HG03280 (cell line): ENCODE results near the gene LMOD1.
"Not testable (repeated sequence)": the region's sequence is repeated elsewhere in the genome, so short reads cannot be mapped to it uniquely, and the experiment has no call there.

ENCODE experiments used
- ATAC-seq: cut with Tn5 transposase; IDR thresholded peaks from one replicate; pipeline ENCODE4 v1.9.1; 2021; ENCODE audit warnings: mild to moderate bottlenecking, moderate library complexity; ENCODE audit not compliant: unreplicated experiment

LMOD1 gene

DNA sequence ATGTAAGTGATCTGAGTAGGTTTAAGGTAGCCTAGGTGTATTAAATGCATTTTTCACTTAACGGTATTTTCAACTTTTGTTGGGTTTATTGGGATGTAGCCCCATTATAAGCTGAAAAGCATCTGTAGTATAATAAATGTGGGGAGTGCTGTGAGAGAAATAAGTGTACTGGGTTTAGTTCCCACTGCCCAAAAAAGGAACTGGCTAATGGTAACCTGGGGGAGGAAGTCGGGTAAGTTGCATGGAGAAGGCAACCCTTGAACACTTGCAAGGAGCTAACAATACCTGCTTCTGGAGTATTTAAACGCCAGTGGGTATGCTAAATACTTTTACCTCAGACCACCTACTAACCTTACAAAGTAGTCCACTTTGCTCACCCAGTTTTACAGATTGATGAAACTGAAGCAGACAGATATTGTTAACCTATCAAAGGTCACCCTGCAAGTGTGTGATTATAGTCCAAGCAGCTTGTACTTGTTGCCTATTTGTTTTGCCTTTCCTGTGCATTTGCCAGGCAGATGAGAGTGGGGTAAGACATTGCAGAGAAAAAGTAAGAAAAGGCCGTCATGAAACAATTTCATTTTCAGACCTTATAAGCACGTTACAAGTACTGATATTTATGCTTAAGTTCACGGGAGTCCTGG lies 65.3 kb downstream of the LMOD1 start:
- no peak for ATAC-seq

DNA sequence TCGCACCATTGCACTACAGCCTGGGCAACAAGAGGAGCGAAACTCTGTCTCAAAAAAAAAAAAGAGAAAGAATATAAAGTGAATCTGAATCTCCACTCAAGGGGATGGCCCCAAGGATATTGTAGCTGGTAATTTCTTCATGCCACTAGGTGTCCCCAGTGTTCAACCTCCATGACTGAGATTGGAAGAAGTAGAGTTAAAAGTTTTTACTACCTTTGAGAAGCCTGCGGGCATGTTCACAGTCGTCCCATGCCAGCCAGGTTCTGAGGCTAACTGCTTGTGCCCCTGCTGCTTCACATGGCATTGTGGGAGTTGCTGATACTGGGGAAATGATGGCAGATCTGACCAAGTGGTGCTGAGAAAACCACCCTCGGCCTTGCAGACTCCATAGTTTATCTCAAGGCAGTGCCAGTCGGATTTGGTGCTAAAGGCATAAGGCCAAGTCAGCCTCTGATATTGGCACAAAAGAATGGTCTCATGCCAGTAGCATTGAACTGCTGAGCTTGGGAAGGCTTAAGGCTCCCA lies 68.4 kb downstream of the LMOD1 start:
- no peak for ATAC-seq

DNA sequence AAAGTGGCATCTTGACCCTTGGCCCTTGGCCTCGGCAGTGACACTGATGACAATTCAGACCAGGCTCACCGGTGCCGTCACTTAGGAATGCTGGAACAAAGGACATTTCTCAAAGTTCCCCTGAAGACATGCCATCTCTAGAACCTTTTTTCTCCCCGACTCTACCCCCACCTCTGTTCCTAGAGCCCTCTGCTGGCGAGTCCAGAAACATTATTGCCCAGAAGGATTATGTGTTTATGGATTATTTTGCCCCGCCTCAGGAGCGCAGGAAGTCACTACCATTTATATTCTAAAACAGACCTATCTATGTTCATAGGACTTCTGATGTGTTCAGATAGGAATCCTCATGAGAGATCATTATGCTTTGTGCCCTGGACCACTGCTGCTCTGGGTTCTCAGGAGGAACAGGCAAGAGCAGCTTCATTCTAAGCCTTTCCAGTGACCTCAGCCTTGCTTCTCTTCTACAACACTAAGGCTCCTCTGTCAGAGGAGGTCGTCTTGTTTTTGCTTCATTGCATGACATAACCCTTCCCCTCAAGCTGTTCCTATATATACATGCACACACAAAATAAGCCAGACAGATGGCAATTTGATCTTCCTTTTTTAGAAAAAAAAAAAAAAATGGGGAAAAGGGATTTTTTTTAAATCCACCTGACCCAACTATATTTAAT lies 70.1 kb downstream of the LMOD1 start:
- ATAC-seq = no peak

DNA sequence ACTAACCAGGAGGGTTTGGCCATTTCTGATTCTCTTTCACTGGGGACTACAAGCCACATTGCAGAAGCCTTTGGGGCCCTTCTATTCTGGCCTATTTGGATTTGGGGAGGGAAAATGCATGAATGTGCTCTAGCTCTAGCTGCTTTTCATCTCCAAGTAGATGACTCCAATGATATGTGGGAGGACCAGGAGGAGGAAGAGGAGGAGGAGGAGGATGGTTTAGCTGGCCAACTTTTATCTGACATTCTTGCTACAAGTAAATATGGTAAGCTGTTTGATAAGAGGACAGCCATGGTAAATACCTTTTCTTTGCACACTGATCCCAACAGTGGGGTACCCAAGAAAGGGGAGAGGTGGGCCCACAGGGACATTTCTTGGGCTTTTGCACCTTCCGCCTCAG lies 71.7 kb downstream of the LMOD1 start:
- ATAC-seq = no peak

DNA sequence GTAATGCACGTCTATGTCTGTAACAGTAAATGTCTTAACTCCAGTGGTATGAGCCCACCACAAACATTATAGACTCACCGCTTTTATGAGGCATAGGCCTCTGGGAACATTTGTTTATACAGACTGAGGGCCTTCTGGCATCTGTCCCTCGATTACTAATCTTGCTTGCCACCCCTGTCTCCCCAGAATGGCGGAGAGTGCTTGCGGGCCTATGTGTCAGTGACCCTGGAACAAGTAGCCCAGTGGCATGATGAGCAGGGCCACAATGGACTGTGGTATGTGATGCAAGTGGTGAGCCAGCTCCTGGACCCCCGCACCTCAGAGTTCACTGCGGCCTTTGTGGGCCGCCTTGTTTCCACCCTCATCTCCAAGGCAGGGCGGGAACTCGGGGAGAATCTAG lies 76.0 kb downstream of the LMOD1 start:
- no peak for ATAC-seq

DNA sequence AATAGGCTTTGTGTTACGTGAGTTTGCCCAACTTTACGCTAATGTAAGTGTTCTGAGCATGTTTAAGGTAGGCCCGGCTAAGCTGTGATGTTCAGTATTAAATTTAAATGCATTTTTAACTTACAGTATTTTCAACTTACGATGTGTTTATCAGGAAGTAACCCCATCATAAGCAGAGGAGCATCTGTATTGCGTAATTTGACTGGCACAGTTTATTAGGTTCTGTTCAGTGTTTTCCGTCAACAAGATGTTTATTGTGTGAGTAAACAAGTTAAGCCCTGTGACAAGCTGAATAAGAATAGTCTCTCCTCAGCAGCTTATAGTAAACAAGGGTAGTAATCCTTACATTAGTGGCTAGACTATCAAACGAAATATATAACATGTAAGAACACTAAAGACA lies 84.9 kb downstream of the LMOD1 start:
- ATAC-seq = no peak

DNA sequence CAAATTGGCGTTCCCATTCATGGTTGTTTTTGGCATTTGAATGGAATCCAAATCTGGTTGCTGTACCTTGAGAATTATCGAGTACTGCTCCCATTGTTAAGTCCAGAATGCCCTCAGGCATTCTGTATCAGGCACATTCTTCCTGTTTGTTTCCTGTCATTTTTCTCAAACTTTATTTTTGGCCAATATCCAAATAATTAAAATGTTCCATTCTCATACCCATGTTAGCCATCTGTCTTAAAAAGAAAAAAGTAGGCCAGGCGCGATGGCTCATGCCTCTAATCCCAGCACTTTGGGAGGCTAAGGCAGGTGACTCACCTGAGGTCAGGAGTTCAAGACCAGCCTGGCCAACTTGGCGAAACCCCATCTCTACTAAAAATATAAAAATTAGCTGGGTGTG lies 86.9 kb downstream of the LMOD1 start:
- no peak for ATAC-seq

GRCh38 chr1:201856722-201857121 lies 89.6 kb downstream of the LMOD1 start:
- not testable (repeated sequence) for ATAC-seq

GRCh38 chr1:201851949-201852348 lies 94.4 kb downstream of the LMOD1 start:
- no peak for ATAC-seq

DNA sequence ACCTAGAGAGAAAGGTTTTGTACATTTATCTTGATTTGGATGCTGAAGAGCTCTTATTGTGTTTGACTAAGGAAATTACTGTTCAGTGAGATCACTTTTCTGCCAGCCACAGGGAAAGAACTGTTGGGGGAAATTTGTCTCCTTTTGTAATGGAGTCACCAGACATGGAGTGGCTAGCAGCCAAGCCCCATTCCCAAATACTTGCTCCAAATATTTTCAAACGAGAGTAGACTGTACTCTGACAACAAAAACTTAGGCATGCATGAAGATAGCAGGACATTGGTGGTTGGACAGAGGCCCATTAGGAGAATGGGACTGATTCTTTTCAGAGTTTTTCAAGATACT lies 96.3 kb downstream of the LMOD1 start:
- ATAC-seq = no peak

- no peak for ATAC-seq
Measured at GRCh38 chr1:201849372-201850052, 96.8 kb downstream of the LMOD1 start.

GRCh38 chr1:201848230-201848629 lies 98.1 kb downstream of the LMOD1 start:
- no peak for ATAC-seq

DNA sequence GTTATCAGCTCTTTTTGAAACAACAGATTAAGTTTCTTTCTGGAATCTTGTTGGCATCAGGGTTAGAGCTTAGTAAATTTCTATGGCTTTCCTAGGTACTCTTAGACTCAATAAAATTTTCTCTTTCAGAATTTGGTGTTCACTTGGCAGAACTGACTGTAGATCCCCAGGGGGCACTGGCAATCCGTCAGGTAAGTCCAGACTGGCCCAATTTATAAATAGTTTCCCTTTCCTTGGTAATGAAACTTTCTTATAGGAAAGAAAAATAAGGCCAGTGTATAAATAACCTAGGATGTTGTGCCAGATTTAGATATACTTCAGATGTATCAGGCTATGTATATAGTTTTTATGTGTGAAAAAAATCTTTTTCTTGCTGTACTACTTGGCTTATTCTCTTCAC lies 99.2 kb downstream of the LMOD1 start:
- no peak for ATAC-seq
